Parathyroid adenoma (tissue), 2 donors: ENCODE data around the gene ALKAL2.

ENCODE experiments used
- H2AFZ ChIP-seq: fragments of 300-600 bp; sonication (generic); one replicate; pipeline ENCODE4 v1.7.0; 2017; ENCODE audit warnings: antibody characterized with exemption, mild to moderate bottlenecking
- H3K27ac ChIP-seq: fragments of 300-600 bp; sonication (generic); one replicate; pipeline ENCODE4 v1.7.0; 2017
- H3K27me3 ChIP-seq: fragments of 300-600 bp; sonication (generic); one replicate; pipeline ENCODE4 v1.7.0; 2017; ENCODE audit warnings: low read length; ENCODE audit not compliant: control insufficient read depth, insufficient read depth
- H3K36me3 ChIP-seq: fragments of 300-600 bp; sonication (generic); one replicate; pipeline ENCODE4 v1.7.0; 2017; ENCODE audit warnings: low read length; ENCODE audit not compliant: control insufficient read depth, insufficient read depth
- H3K4me1 ChIP-seq: fragments of 300-600 bp; sonication (generic); one replicate; pipeline ENCODE4 v1.7.0; 2017; ENCODE audit warnings: control low read depth
- H3K4me2 ChIP-seq: fragments of 300-600 bp; sonication (generic); one replicate; pipeline ENCODE4 v1.7.0; 2017; ENCODE audit warnings: low read length
- H3K4me3 ChIP-seq: fragments of 300-600 bp; sonication (generic); one replicate; pipeline ENCODE4 v1.7.0; 2017; ENCODE audit warnings: low read depth, low read length
- H3K79me2 ChIP-seq: fragments of 300-600 bp; sonication (generic); one replicate; pipeline ENCODE4 v1.7.0; 2017; ENCODE audit warnings: control low read depth
- H3K9ac ChIP-seq: fragments of 300-600 bp; sonication (generic); one replicate; pipeline ENCODE4 v1.7.0; 2017; ENCODE audit warnings: mild to moderate bottlenecking
- H3K9me3 ChIP-seq: fragments of 300-600 bp; sonication (generic); one replicate; pipeline ENCODE4 v1.7.0; 2017; ENCODE audit warnings: low read length; ENCODE audit not compliant: control insufficient read depth
- TF ChIP-seq, protein P1 (sequence below): fragments of 300-600 bp; sonication (generic); IDR thresholded peaks from one replicate; pipeline ENCODE4 v1.7.0; 2017; ENCODE audit warnings: antibody characterized with exemption, mild to moderate bottlenecking
- donor health status: primary hyperparathyroidism.

Gene ALKAL2

DNA sequence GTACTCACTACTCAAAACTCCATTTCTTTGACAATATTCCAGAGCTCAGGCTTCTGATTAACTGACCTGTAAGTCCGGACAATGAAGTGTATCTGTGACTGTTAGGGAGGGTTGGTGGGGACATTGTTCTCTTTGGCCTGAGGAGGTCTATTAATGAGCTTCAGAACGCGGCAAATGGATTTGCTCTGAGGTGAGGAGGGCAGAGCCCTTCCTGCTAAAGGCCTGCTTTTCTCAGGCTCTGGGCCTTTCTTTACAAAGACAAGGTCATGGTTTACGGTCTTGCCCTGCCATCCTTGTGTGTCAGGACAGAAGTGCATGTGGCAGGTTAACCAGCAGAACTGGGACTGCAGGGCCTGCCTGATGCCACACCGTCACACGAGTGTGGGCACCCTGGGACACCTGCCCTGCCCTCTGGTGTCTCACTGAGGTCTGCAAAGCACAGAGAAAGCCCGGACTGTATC is 7.2 kb downstream of the ALKAL2 start:
- no peaks in the 10 kb centered on the region for H3K9me3 ChIP-seq
- no peaks in the 10 kb centered on the region for H3K4me1 ChIP-seq
- H2AFZ ChIP-seq = no peak overlapping the region
- no peak overlapping the region for H3K27ac ChIP-seq
- peaks cover 6% of the 10 kb centered on the region for H3K79me2 ChIP-seq
- H3K9ac ChIP-seq = no peak overlapping the region
- TF ChIP-seq, protein P1, sequence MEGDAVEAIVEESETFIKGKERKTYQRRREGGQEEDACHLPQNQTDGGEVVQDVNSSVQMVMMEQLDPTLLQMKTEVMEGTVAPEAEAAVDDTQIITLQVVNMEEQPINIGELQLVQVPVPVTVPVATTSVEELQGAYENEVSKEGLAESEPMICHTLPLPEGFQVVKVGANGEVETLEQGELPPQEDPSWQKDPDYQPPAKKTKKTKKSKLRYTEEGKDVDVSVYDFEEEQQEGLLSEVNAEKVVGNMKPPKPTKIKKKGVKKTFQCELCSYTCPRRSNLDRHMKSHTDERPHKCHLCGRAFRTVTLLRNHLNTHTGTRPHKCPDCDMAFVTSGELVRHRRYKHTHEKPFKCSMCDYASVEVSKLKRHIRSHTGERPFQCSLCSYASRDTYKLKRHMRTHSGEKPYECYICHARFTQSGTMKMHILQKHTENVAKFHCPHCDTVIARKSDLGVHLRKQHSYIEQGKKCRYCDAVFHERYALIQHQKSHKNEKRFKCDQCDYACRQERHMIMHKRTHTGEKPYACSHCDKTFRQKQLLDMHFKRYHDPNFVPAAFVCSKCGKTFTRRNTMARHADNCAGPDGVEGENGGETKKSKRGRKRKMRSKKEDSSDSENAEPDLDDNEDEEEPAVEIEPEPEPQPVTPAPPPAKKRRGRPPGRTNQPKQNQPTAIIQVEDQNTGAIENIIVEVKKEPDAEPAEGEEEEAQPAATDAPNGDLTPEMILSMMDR = no peak
- H3K4me3 ChIP-seq = no peak overlapping the region
- H3K27me3 ChIP-seq = no peaks in the 10 kb centered on the region
- H3K4me2 ChIP-seq = no peak overlapping the region
- H3K36me3 ChIP-seq = no peaks in the 10 kb centered on the region

DNA sequence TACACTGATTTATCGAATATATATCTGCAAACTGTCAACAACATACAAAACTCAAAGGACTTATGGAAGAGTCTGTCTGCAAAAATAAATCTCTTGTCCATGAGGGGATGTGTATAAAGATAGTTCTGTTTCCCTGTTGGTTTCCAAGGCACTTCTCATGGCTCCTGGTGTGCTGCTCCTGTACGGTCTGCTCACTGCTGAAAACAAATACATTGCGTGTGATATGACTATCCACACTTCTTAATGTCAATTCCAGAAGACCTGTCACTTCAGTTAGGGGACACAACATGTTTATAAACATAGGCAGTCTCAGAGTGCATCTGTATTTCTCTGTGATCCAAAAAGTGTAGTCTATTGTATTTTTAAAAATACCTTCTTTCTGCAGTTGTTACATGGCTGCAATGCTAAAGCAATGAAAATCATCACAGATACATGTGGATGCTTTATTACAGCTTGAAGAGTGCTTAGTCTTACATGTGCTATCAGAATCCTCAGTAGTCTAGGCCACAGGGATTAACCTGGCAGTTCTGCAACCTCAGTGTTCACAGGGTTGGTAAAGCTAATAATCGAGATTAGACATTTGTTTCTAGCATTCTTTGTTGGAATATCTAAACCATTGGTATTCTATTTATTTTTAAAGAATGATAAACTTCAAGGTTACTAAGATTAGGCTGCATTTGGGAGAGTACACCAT is 7.8 kb downstream of the ALKAL2 start:
- Histone ChIP-seq H2AFZ (no peak overlapping the region), H3K36me3 (no peaks in the 10 kb centered on the region), H3K4me1 (no peaks in the 10 kb centered on the region), H3K79me2 (peaks cover 9% of the 10 kb centered on the region), H3K27ac (no peak overlapping the region), H3K9me3 (no peaks in the 10 kb centered on the region), H3K4me3 (no peak overlapping the region), H3K4me2 (no peak overlapping the region), H3K27me3 (no peaks in the 10 kb centered on the region), H3K9ac (no peak overlapping the region)
- TF ChIP-seq, protein P1 = no peak

DNA sequence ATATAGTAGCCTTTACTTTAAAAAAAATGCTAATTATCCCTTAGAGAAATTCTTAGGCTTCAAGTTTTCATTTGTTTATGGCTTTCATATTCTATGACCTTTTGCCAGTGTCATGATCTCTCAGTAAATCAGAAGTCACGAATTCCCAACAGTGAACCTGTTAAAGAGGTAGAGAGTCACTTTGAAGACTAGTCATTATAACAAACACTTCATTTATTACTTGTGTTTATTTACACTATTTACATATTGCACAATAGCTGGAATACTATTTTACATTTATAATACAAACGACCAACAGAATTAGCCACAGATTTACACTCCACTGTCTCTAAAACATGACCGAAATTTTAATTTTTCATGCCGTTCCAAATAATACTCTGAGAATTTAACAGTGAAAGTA is 8.5 kb downstream of the ALKAL2 start:
- no peak overlapping the region for H3K9ac ChIP-seq
- no peaks in the 10 kb centered on the region for H3K36me3 ChIP-seq
- no peak overlapping the region for H2AFZ ChIP-seq
- no peaks in the 10 kb centered on the region for H3K27me3 ChIP-seq
- TF ChIP-seq, protein P1 = no peak
- H3K9me3 ChIP-seq = no peaks in the 10 kb centered on the region
- H3K27ac ChIP-seq = no peak overlapping the region
- H3K79me2 ChIP-seq = peaks cover 12% of the 10 kb centered on the region
- no peaks in the 10 kb centered on the region for H3K4me1 ChIP-seq
- no peak overlapping the region for H3K4me3 ChIP-seq
- no peak overlapping the region for H3K4me2 ChIP-seq

DNA sequence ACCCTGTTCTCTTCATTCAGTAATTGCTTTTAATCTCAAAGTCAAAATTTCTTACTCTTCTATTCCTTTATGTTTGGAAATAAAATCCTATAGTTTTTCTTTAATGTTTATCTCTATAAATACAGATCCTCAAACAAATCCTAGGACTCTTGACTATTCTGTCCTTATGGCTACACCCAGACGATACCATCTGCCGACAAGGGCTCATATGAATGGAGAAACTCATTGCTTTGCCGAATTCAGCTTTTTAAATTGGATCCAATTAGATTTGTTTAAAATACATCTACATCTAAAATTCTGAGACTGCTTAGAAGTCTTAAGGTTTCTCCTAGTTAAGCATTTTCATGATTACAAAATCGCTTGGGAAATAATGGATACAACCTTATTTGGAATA is 9.0 kb downstream of the ALKAL2 start:
- Histone ChIP-seq H3K27ac (no peak overlapping the region), H3K9ac (no peak overlapping the region), H3K4me2 (no peak overlapping the region), H3K36me3 (no peaks in the 10 kb centered on the region), H3K4me1 (no peaks in the 10 kb centered on the region), H3K79me2 (peaks cover 12% of the 10 kb centered on the region), H2AFZ (no peak overlapping the region), H3K4me3 (no peak overlapping the region), H3K27me3 (no peaks in the 10 kb centered on the region), H3K9me3 (no peaks in the 10 kb centered on the region)
- TF ChIP-seq, protein P1 = no peak
